Stimulated activated CD8-positive, alpha-beta memory T cell treated with anti-CD3 and anti-CD28 coated beads, Interleukin-7, amount 100 ng/mL, for 4 hours (primary cell): ENCODE measurements around the gene KLF13.
A peak's percentile ranks its signal among the peaks of the same experiment; 100 is the strongest.
"Not testable (repeated sequence)": the region's sequence is repeated elsewhere in the genome, so short reads cannot be mapped to it uniquely, and the experiment has no call there.

Source experiments
- DNase-seq, 2 donors: peaks; one replicate each; pipeline ENCODE4 v3.0.0-alpha.2; 2020; ENCODE audit warnings: low read depth in 2 of 2

Gene KLF13

DNA sequence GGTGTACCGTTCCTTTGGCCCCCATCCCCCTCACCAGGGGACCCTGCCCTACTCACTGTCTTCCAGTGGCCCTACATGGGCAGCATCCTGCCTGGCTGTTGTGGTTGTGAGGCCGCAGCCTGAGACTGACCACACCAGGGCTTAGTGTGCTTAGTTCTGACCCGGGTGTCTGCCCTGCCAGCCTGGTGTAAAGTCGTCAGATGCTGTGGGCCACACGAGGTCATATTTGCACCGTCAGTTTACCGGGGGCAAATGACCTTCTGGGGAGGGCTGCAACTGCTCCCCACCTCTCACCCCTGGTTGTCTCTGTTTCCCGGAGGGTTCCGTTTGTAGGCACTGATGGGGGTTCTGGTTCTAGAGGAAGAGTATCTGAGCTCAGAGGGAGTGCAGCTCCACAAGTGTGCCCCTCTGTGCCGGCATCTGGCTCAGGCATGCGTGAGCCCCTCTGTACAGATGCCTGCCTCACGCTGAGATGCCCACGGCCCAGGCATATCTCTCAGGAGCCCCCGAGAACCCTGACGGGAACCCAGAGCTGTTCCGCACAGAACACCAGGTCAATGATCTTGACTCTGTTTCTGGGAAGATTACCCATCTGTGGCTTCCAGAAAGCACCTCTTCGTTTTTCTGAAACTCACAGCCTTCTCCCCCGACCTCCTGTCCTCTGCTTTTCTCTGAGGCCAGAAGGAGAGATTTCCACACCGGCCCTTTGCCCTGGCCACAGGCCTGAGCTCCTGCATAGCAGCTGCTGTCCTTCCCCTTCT, 19.2 kb downstream of the KLF13 start:
- DNase-seq = no peak

DNA sequence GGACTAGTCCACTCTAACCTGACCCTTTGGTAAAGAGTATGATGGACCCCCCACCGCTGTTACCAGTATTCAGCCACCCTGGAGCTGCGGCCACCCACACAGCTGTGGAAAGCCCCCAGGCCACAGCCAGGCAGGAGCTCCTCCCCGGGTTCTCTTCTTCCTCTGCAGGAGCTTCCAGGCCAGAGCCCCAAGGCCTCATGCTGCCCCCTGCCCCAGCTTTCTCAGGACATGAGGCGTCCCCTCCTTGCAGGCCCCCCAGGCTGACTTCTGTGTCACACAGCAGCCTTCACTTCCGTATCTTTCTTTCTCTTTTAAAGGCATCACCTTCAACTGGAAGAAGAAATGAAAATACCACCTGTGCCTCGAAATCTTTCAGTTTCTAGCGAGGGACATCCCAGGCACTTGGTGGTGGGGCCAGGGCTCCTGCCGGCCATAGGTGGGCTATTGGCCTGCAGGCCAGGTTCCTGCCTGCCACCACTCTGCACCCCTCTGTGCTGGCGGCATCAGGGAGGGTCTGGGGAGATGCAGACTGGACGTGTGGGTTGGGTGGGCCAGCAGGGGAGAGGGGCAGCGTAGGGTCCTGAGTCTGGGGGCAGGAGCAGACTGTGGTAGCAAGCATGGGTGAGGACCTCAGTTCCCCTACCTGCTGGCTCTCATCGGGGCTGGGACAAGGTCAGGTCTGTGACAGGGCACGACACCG, 19.9 kb downstream of the KLF13 start:
- no peak for DNase-seq

DNA sequence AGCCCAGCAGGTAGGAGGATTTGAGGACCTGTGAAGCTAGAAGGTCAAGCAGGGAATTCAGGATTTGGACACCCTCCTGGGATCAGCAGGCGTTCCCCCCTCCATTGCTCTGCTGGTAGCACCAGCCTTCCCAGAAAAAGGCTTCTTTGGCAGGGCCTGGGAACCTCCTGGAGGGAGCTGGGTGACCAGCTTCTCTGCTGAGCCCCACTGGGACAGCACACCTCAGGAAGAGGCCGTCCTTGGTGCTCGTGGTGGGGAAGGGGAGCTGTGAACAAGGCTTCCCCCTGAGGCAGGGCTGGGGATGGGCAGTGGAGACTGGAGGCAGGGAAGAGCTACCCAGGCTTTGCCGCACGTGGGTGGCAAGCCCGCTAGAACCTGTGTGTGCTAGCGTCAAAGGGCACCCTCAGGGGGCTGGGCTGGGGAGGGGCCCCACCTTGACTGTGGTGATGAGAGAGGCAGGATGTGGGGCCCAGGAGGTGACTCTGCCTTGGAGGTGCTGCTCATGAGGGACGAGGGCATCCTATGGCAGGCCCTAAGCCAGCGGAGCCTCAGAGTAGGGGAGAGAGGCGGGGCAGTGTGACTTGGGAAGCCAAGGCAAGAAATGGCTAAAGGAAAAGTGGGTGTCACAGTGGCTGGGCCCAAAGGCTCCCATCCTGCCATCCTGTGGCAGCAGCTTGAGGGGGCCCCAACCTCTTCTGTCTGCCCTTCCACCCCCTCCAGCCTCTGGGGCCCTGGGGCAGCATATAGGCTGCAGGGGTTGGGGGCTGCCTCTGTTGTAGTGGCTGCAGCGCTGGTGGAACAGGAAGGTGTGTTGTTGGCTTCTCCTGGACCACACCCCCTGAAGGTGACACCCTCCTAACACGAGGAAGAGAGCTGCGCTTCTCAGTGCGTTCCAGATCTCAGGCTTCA, 20.7 kb downstream of the KLF13 start:
- DNase-seq = peak; percentile 65 to 74

DNA sequence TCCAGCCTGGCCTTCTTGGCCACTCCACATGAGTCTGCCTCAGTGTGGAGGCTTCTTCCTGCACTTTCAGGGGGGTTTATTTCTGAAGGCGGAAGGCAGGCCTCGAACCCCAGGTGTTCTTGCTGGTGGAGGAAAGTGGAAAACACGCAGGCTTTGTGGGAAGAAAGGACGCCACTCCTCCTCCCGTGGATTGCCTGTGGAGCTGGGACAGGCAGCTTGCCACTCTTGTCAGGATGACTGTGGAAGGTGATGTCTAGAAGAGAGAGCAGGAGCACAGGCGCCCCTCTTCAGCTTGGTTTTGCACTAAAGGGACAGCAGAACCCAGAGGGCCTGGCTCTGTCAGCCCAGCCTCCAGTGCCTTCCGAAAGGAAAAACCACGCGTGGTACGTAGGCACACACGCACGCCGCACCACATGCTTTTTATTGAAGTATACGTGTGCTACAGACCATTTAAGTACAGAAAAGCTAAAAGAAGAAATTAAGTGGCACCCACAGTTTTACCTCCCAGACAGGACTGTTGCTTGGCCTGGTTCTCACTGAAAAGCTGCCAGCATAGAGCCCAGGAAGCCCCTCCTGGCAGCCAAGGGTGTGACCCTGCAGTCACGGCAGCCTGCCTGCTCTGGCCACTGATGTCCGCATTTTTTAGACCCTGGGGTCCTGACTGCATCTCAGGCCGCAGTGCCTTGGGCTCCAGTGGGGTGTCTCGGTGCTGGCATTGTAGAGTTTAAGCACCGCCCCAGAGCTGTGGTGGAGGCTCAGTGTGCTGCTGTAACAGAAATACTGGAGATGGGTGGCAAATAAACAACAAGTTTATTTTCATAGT, 21.6 kb downstream of the KLF13 start:
- no peak for DNase-seq

DNA sequence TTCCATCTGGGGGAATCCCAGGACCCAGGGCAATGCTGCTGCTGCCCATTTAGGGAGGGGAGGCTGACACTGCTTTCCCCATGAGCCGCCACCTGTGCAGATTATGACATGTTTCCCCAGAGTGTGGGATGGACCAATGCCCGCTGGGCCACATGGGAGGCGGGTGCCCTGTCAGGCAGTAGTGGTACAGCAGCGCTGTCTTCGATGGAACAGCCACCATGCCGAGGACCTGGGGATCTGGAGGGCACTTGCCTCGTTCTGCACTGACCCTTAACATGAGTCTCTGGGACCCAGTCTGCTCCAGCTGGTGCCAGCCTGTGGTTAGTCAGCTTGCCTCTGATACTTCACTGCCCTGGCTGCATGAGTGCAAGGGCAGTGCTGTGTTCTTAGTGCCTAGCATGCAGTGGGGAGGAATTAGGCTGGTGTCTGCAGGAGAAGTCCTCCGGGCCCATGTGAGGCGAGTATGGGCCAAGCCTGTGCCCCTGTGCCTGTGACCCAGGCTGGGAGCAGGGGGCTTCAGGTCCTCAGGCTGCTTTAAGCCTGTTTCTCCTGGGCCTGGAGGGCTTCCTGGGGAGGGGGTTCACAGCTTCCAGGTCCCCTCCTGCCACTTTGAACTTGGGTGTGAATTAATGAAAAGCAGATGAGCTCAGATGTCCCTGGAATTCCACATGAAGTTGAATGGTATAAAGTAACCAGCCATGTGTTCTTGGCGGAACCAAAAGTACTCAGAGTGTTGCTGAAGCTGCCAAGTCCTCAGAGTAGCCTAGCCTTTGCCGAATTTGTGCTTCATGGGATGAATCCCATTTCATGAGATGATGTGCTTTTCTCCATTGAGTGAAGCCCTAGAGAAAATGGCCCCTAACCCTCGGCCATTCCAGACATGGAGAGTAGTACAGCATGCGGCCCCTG, 22.9 kb downstream of the KLF13 start:
- DNase-seq = no peak

DNA sequence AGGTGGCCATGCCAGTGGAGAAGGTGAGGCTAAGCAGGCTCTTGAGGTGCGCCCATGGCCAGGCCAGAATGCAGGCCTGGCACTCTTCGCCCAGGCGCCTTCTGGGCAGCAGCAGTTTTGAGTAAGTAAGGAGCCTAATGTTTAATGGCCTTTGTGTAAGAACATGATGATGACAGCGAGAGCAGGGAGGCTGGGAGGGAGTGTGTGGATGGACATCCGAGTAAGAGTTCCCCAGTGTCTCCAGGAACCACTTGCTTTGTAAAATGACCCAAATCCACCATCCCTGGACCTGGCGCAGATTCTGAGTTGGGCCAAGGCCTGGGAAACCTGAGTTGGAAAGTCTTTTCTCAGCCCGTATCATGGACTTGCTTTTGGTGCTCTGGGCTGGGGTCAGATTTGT, 24.1 kb downstream of the KLF13 start:
- no peak for DNase-seq

DNA sequence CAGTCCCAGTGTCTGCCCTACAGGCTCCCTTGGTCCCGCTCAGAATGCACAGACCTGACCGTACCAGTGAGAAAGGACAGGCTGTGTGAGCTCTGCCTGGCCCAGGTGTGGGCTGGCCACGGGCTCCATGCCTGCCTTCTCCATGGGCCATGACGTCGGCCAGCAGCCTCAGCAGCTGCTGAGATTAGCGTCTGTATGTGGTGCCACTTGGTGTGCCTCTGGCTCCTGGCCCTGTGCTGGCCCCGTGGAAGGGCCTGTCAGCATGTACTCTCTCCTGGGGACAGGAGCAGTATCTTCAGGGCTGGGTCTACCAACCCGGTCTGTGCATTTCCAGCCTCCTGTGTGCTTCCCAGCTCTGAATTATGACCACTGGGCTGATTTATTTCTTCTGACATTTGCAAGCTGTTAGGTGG, 25.7 kb downstream of the KLF13 start:
- DNase-seq = no peak

DNA sequence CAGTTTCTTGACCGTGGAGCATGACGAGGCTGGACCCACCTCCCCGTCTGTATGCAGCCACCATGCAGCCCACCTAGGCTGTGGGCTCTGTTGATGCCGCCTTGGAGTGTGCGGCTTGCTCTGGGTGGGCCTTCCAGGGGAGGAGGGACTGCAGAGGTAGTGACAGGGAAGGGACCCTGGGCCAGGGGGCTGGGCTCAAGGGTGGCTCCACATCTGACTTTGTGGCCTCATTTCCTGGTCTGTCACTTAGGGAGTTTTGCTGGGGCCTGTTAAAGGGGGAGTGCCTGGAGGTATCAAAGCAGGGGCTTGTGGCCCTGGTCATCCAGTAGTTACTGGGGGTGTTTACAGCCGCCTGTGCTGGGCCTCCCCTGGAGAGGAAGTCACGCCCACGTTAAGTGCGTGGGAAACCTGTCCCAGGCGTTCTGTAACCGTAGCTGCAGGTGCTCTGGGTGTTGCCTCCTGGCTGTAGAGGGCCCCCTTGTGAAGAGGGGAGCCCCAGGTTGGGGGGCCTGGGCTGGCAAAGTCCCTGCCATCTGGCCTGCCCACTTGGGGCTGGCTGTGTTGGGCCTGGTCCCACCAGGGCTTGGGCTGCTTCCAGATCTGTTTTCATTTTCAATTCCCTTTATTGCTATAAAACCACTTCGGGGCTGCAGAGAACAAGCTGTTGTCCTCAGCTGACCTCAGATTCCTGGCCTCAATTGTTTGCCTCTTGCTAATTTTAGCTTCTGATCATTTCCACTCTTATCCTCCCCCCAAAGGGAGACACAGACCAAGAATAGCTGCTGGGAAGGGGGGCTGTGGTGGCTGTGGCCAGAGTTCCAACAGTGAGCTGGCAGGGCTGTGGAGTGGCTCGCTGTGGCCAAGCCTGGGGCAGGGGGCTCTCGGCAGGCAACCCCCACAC, 26.5 kb downstream of the KLF13 start:
- DNase-seq = peak in 1 of 2 donors; percentile 53

DNA sequence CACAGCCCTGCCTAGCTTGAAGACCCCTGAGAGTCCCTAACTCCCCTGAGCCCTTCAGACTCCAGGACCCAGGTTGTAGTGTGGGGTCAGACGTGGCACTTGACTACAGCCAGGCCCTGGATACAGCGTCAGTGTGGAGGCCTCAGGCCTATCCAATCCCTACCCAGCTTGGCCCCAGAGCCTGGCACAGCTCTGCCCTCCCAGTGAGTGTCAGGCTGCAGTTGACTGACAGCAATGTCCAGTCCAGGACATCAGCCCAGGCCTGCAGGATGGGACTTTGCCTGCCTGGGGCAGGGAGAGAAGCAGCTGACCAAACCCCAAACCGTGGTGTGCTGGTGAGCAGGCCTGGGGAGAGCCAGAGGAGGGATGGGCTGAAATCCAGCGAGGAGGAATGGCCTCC, 27.3 kb downstream of the KLF13 start:
- no peak for DNase-seq

DNA sequence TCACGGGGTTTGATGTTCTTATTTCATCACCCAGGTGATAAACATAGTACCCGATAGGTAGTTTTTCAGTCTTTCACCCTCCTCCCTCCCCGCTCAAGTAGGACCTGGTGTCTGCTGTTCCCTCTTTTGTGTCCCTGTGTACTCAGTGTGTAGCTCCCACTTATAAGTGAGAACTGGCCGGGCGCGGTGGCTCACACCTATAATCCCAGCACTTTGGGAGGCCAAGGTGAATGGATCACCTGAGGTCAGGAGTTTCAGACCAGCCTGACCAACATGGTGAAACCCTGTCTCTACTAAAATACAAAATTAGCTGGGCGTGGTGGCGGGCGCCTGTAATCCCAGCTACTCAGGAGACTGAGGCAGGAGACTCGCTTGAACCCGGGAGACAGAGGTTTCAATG, 29.5 kb downstream of the KLF13 start:
- not testable (repeated sequence) for DNase-seq

DNA sequence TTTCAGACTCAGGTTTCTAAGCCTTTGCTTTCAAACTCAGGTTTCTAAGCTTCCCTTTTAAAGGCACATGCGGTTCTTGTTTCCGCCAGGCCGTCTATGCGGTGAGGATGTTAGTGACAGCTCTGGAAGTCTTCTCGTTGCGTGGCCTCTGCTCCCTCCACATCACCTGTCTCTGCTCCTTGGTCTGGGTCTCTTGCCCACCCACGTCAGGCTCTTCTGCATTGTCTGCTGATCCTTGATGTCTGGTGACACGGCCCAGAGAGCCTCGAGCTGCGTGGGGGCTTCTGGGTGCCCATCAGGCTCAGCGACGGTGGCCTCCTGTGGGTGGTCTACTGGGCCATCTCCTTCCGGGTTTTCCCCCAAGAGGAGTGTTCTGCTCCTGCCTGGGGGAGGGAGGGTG, 30.5 kb downstream of the KLF13 start:
- DNase-seq = no peak

DNA sequence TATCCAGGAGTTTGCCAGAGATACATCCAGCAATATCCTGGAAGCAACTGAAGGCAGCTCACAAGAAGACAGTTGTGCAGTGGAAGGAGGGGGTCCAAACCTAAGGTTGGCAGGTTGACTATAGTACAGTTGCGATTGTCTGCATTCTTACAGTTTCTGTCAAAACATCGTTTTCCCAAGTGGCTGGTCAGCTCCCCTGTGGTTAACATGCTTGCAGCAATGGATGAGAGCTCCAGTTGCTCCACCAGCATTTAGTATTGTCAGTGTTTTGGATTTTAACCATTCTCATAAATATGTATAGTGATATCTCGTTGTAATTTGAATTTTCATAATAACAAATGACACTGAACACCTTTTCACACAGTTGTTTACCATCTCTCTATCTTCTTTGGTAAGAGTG, 31.5 kb downstream of the KLF13 start:
- no peak for DNase-seq

DNA sequence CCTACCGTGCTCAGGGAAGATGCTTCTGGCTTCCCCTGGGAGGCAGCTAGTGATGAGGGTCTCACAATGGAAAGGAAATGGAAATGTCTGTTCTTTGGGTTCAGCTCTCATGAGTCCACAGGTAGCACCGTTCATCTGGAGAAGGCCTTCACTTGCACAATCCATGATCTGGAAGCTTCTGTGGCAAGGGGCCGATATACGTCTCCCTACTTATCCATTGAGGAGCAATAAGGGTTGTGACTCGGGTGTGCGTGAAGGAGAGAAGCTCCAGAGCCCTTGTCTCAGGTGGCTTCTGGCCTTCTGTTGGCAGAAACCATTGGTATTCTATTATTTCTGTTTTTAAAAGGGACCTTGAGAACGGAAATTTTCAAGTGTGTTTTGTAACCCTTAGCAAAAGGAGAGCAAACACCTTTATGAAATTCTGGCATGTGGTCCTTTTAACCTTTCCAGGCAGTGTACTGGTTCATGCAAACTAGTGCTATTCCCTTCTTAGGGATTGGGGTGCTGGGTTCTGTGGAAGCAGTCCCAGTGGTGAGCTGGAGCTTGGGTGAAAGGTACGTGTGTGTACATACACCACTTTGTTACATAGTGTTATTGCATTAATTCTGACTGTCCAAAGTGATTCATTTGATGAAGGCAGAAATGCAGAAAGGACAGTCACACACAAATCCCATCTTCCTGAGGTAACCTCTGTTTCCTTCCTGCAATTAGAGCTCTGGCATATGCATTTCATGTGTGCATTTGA, 32.5 kb downstream of the KLF13 start:
- DNase-seq = no peak

DNA sequence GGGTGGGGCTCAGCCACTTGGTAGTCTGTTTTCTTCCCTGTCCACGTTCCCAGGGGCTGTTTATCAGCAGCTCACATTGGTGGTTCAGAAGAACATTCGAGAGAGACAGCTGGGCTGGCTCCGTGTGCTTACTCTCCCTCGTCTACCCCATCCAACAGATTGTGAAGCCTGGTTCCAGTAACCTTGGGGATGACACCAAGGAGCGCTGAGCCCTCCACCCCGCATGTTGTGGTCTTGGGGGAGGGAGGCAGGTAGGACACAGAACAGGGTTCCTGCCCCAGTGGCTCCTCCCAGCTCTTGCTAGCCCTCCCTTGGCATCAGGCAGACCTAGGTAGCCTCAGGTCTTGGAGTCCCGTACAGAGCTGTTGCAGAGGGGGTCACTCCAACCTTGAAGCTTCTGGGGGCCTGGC, 33.1 kb downstream of the KLF13 start:
- no peak for DNase-seq

DNA sequence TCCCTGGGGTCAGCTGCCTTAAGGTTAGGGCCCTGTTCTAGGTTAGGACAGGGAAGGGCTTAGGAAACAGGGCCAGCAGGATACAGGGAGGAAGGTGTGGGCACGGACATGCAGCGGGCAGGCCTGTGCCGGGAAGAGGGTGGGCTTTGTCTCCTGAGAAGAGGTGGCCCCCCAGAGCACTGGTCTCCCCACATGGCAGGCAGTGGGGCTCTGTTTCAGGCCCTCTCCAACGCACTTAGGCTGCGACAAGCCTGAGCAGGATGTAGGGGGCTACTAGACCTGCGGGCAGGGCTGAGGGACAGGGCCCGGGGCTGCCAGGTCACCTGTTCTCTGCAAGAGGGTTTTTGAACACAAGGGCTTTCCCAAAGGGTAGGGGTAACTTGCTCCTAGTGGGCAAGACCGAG, 33.5 kb downstream of the KLF13 start:
- DNase-seq = no peak

DNA sequence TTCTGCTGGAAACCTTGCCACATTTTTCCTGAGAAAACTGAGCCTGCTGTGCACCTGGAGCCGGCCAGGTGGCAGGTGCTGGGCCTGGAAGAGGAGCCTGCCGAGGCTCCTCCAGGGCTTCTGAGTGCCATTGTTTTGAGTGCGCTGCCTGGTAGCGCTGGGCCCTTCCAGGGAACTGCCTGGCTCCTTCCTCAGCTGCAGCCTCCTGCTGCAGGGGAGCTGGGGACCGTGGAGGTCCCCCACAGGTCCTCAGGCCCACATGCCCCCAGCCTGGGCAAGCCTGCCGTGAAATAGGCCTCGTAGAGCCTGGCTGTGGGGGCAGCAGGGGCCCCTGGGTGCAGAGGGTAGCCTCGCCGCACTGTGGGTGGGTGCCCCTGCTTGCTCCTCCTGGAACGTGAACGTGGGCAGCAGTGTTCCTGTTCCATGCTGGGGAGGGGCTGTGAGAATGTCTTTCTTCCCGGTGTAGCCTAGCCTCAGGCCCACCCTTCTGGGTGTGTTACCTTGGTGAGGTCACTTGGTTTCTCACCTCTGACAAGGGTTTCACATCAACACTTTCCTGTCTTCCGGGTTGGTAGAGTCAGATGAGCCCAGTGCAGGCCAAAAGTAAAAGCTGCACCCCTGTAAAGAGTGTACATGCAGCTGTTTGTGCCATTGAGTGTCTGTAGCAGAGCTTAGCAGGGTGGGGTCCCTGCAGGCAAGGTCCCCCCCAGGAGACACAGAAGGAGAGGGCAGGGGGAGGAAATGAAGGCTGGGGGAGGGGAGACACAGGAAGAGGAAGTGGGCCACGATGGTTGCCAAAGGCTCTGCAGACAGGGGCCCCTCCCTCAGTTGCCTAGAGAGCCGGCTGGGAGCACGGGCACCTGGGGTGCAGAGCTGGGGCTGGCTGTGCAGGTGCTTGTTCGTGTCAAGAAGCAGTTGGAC, 34.5 kb downstream of the KLF13 start:
- DNase-seq = peak; percentile 45 to 49

DNA sequence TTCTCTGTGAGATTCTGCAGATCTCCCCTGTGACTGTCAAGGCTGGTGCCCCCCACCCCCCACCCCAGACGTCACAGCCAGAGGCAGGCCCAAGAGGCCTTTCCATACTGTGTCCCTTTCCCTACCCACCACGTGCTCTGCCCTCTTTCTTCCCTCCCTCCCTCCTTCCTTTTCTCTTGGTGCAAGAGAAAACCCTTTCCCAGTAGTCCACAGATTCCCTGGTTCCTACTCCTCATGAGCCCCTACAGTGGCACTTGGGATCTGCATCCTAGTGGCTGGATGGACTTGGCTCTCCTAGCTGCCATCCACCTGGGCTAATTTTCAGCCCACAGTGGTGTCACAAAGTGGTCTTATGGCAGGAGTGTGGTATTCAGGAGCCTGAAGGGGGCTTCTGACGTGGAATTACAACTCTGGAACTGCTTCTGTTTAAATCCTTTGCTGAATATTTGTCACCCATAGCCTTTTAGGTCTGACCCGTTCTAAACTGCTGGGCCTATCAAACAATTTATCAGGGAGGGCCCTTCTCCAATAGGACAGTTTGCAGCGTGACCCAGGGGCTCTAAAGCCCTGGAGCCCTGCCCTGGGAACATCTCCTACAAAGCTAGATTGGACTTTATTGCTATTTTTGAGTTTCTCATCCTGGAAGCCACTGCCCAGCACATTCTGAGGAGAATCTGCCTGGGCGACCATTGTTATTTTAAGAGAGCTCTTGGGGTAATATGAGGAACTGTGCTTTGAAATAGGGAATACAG, 35.3 kb downstream of the KLF13 start:
- no peak for DNase-seq
